Peyer's patch (tissue), 4 donors: ENCODE data around the gene PCBP3. TPM values are rescaled to one million over a fixed set of nuclear protein-coding genes. Genes with fewer than 3 reads are reported as not detected.

Experiments used
- DNase-seq, 3 donors: peaks; one replicate each; pipeline ENCODE4 v3.0.0-alpha.2; 2017 to 2019
- H3K27ac ChIP-seq, 4 donors: fragments of 200-600 bp; sonication (generic); one replicate each; pipeline ENCODE4 v1.5.1; 2016 to 2019
- H3K27me3 ChIP-seq, 2 donors: fragments of 200-600 bp; sonication (generic); one replicate each; pipeline ENCODE4 v1.5.1; 2019
- H3K36me3 ChIP-seq, 3 donors: fragments of 200-600 bp; sonication (generic); one replicate each; pipeline ENCODE4 v1.5.1; 2016 to 2019
- H3K4me1 ChIP-seq, 4 donors: fragments of 200-600 bp; sonication (generic); one replicate each; pipeline ENCODE4 v1.5.1; 2016 to 2019
- H3K4me3 ChIP-seq, 4 donors: fragments of 200-600 bp; sonication (generic); 1 replicate in 3 of 4; 2 replicates in 1 of 4; pipeline ENCODE4 v1.5.1; 2016 to 2019; ENCODE audit warnings: mild to moderate bottlenecking in 1 of 4
- H3K9me3 ChIP-seq, 4 donors: fragments of 200-600 bp; sonication (generic); one replicate each; pipeline ENCODE4 v1.5.1; 2016 to 2019; ENCODE audit warnings: mild to moderate bottlenecking in 1 of 4
- POLR2A ChIP-seq, 2 donors: fragments of 450-650 bp; IDR thresholded peaks; one replicate each; pipeline ENCODE4 v1.5.1; 2017; ENCODE audit warnings: antibody characterized with exemption in 2 of 2, mild to moderate bottlenecking in 2 of 2, moderate library complexity in 2 of 2
- total RNA-seq, 4 donors: library from RNA; depleted of rRNA; stranded (reverse); fragments of >200 nt; gene quantifications; one replicate each; pipeline ENCODE4 v1.1.0, GENCODE V29; 2016
- TF ChIP-seq, protein P1 (sequence below), 6 experiments: fragments of 450-650 bp in 4 of 6; fragments of 200-600 bp in 2 of 6; sonication (generic) in 1 of 6; IDR thresholded peaks; one replicate each; pipeline ENCODE4 v1.5.1; 2017 to 2019; ENCODE audit warnings: antibody characterized with exemption in 6 of 6, mild to moderate bottlenecking in 3 of 6, moderate library complexity in 1 of 6

The PCBP3 gene
- total RNA-seq, 4 donors from 2014 or later = 1.1 to 6.0 (median 4.4) TPM; not detected in 1

- DNase-seq = no peak
- Histone ChIP-seq H3K4me1 (no peaks in the 10 kb centered on the region), H3K27ac (no peak overlapping the region), H3K4me3 (no peak overlapping the region), H3K27me3 (no peaks in the 10 kb centered on the region), H3K36me3 (no peaks in the 10 kb centered on the region), H3K9me3 (no peaks in the 10 kb centered on the region)
- TF ChIP-seq, protein P1, sequence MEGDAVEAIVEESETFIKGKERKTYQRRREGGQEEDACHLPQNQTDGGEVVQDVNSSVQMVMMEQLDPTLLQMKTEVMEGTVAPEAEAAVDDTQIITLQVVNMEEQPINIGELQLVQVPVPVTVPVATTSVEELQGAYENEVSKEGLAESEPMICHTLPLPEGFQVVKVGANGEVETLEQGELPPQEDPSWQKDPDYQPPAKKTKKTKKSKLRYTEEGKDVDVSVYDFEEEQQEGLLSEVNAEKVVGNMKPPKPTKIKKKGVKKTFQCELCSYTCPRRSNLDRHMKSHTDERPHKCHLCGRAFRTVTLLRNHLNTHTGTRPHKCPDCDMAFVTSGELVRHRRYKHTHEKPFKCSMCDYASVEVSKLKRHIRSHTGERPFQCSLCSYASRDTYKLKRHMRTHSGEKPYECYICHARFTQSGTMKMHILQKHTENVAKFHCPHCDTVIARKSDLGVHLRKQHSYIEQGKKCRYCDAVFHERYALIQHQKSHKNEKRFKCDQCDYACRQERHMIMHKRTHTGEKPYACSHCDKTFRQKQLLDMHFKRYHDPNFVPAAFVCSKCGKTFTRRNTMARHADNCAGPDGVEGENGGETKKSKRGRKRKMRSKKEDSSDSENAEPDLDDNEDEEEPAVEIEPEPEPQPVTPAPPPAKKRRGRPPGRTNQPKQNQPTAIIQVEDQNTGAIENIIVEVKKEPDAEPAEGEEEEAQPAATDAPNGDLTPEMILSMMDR (IDR thresholded peaks at IDR 0.05) = no peak
- no peak for TF ChIP-seq POLR2A (IDR thresholded peaks at IDR 0.05)
Observed at GRCh38 chr21:45632637-45633251, 10.8 kb upstream of the PCBP3 start.

- DNase-seq = no peak
- no peak for TF ChIP-seq POLR2A (IDR thresholded peaks at IDR 0.05)
- TF ChIP-seq, protein P1 (IDR thresholded peaks at IDR 0.05) = no peak
- no peak overlapping the region for H3K27ac ChIP-seq
- no peaks in the 10 kb centered on the region for H3K27me3 ChIP-seq
- H3K36me3 ChIP-seq = no peaks in the 10 kb centered on the region
- no peaks in the 10 kb centered on the region for H3K9me3 ChIP-seq
- no peaks in the 10 kb centered on the region for H3K4me1 ChIP-seq
- no peak overlapping the region for H3K4me3 ChIP-seq
Observed at GRCh38 chr21:45634511-45635183, 8.9 kb upstream of the PCBP3 start.

- TF ChIP-seq, protein P1 (IDR thresholded peaks at IDR 0.05) = no peak
- TF ChIP-seq POLR2A (IDR thresholded peaks at IDR 0.05) = no peak
- Histone ChIP-seq H3K36me3 (no peaks in the 10 kb centered on the region), H3K9me3 (no peaks in the 10 kb centered on the region), H3K4me1 (peaks cover 0 to 5% (median 0%) of the 10 kb centered on the region in 4 donors), H3K27me3 (no peaks in the 10 kb centered on the region), H3K4me3 (no peak overlapping the region), H3K27ac (no peak overlapping the region)
- no peak for DNase-seq
Observed at GRCh38 chr21:45635271-45636151, 8.0 kb upstream of the PCBP3 start.

DNA sequence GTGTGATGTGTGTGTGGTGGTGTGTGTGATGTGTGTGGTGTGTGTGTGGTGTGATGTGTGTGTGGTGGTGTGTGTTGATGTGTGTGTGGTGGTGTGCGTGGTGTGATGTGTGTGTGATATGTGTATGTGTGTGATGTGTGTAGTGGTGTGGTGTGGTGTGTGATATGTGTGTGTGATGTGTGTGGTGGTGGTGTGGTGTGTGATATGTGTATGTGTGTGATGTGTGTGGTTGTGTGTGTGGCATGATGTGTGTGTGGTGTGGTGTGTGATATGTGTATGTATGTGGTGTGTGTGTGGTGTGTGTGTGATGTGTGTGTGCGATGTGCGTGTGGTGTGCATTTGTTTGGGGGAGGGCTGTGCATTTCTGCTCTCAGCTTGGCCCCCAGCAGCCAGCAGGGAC lies 7.1 kb upstream of the PCBP3 start:
- no peaks in the 10 kb centered on the region for H3K27me3 ChIP-seq
- H3K4me1 ChIP-seq = peaks cover 0 to 7% (median 0%) of the 10 kb centered on the region in 4 donors
- TF ChIP-seq, protein P1 (IDR thresholded peaks at IDR 0.05) = no peak
- no peak for TF ChIP-seq POLR2A (IDR thresholded peaks at IDR 0.05)
- H3K4me3 ChIP-seq = no peak overlapping the region
- H3K36me3 ChIP-seq = no peaks in the 10 kb centered on the region
- no peak overlapping the region for H3K27ac ChIP-seq
- no peaks in the 10 kb centered on the region for H3K9me3 ChIP-seq
- DNase-seq = no peak

DNA sequence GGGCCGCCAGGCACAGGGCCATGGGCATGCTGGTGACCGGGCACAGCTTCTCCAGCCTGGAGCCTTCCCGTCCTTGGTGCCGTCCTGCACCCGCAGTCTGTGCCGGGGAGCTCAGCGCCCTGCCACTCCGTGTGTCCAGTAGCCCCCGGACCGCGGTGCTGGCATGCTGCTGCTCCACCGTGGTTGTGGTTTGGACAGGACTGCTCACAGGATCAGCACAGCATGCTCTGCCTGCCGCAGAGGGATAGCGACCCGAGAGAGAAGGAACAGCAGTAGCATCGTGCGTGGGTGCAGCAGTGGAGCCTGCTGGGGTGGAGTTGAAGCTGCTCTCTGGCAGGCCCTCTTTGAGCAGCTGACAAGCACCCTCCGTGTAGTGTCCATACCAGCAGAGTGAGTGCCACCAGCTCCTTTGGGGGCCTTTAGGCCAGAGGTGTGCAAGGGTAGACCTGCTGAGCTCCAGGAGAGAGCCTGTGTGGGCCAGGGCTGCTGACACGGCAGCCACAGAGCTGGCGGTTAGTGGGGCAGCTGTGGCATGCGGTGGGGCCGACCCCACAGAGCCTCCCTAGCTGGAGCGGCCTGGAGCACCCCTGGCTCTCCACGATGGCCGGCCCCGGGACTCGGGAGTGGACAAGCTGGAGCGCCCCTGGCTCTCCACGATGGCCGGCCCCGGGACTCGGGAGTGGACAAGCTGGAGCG lies 6.4 kb upstream of the PCBP3 start:
- TF ChIP-seq POLR2A (IDR thresholded peaks at IDR 0.05) = no peak
- TF ChIP-seq, protein P1 (IDR thresholded peaks at IDR 0.05) = no peak
- H3K4me1 ChIP-seq = peaks cover 0 to 7% (median under 1%) of the 10 kb centered on the region in 4 donors
- H3K27me3 ChIP-seq = no peaks in the 10 kb centered on the region
- no peak overlapping the region for H3K27ac ChIP-seq
- DNase-seq = no peak
- H3K36me3 ChIP-seq = no peaks in the 10 kb centered on the region
- no peaks in the 10 kb centered on the region for H3K9me3 ChIP-seq
- no peak overlapping the region for H3K4me3 ChIP-seq
